Measurements from ENCODE around the gene P3H2.
A peak's percentile ranks its signal among the peaks of the same experiment; 100 is the strongest.

Gene P3H2

DNA sequence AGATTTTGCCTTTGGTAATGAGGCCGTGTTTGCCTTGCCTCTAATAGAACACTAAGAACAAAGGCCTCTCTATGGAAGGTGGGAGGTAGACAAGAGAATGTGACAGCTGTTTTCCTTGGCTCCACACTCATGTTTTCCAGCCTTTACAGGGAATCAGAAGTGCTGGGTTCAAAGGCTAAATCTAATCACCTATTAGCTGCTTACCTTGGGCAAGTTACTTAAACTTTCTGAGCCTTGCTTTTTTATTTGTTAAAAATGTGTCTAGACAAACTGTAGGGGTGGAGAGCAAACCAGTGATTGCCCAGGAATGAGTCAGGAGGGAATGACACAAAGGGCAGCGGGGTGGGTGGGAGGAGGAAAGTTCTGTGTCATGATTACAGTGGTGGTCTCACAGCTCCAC, 179.0 kb downstream of the P3H2 start:
- DNase-seq, result peak in 1 of 3 experiments; percentile 42

DNA sequence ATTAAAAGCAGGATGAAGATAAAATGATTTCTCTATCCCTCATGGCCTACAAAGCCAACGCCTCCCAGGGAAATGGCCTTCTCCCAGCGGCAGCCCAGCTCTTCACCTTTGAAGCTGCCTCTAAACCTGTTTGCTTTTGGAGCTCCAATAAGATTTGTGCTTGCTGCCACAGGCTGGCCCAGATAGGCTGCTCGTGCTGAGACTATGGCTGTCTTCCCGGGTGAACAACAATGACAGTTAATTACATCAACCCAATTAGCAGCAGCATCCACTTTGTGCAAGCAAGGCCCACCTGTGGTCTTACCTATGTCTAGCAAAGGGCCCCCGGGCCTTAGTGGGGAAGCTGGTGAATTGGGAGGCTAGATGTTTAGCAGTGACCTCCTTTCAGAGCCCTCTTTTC, 179.6 kb downstream of the P3H2 start:
- DNase-seq, result peak in 1 of 3 experiments; percentile 42

DNA sequence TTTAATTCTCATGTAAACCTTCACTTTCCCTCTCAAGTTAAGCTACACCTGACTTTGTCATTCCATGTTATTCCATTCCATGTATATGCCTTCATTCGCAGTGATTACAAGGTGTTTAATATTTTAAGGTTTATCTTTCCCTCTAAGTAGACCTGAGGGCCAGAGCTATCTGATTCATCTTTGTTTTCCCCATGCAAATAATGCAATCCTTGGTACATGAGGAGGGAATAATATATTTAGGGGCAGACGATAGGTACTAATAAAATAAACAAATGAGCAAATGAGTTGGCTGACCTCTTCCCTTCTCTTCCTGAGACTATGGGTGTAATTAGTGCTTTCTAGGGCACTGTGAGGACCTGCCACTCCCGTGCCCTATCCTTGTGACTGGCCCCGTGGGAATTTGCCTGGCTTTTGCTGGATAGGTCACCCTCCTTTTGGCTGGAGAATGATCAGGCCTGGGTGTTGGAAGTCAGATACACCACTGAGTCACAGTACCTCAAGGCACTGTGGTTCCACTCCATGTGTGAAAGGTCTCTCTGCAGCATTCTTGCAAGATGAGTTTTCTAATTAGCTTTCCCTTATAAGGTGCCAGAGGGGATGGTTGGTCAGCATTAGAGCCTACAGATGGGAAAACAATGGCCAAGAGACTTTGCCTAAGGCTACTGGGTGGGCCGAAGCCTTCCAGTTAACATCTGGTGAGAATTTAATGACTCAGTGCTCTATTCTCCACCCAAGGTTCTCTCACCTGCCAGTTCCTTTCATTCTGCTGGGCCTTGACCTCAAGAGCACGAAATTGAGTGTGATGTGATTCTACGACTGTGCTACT, 183.2 kb downstream of the P3H2 start:
- no peak for DNase-seq

DNA sequence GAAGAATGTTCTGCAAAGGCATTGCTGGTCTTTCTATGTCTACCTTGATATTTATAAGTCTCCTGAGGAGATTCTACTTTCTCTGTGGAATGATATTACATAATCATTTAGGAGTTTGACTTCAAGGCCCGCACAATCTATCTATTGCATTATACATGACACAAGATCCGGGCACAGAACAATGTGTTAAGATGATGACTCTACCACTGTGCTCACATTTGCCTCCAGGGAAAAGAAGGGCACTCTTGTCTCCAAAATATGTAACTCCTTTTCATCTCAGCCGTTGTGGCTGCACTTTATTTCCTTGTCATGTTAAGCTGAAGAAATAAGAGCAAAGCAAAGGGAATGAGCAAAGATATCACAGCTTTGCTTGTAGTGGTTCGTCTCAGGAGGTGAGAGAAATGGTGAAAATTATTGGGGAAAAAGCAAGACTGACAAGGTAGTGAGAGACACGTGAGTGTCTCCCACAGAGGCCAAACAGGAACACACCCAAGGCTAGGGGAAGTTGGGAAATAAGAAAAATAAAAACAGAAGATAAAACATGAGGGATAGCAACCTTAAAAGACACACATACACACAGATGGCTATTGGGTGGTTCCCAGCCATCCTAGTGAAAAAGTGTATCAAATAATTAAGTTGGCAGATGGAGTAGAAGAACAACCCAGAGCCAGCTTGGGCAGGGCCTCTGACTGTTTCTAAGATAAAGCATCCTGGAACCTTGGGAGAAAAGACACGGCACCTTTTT, 184.3 kb downstream of the P3H2 start:
- no peak for DNase-seq

DNA sequence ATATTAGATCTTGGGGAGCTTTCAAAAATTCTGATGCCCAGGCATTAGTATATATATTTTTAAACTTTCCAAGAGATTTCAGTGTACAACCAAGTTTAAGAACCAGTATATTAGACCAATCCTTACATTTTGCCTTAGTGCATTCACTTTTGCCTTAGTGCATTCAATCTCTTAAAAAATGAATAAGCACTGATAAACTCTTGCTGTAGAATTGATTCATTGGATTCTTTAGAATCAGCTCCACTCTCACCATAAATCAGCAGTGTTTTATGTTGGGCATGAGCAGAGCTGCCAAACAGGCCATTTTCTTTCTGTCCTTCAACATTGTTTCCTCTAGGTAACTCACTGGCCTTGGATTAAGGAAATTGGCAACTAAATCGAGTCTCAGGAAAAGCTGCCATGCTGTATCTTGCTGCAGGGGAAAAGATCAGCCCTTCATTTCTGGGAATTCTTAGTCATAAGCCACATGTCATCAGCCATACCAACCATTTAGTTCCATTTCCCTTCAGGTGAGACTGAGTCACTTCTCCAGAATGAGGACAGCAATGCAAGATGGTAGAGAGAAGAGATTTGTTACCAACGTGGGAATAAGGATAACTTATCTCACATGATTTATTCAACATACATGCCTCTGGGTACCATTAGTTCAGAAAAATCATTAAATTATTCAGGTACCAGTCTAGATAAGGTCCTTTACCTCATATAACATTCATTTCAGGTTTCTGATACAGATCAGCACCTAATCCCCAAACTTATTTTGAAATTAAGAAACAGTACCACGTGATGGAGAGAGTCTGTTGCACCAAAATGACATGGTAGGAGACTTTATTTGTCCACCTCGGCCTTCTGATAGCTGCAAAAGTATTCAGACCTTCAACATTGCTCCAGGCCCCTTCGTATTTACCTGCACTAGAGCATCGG, 192.5 kb downstream of the P3H2 start:
- no peak for DNase-seq

DNA sequence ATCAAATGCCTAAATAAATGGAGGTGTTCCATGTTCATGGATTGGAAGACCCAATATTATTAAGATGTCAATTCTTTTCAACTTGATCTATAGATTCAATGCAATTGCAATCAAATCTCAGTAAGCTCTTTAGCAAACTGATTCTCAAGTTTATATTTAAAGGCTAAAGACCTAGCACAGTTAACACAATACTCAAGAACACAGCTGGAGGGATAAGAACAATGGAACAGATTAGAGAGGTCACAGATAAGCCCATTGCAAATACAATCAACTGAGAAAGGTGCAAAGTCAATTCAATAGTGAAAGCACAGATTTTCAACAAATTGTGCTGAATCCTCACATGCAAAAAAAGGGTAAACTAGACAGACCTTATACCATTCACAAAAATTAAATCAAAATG, 198.9 kb downstream of the P3H2 start:
- DNase-seq, result no peak

DNA sequence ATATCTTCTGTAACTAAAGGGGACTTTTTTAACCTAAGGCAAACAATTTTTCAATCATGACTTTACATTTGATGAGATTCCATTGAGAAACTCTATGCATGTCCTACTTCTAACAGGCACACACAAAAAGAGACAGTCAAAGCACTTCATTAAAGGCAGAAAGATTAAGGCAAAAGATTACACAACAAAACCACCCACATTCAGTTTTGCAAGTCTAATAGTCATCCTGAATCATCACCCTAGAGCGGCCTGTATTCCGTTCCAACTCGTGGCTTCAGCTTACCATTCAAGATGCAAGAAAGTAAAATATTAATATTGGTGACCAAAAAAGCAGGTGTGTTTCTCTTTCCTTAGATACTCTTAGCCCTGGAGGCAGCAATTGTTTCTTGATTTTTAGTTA, 205.9 kb downstream of the P3H2 start:
- DNase-seq, result no peak

DNA sequence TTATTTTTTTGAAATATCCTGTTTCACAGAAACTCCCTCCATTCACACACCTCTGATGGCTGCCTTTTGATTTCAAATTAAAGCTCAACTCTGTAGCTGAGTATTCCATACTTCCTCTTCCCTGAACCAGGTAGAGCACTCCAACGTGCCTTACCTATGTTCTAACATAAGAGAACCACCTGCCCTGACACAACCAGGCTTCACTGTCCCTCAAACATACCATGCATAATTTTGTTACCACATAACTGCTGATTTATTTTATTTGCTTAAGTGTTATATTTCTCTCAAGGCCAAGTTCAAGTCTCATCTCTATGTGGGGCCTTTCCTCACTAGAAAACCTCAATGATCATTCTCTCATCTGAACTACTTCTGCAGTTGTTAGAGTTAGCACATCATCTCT, 209.7 kb downstream of the P3H2 start:
- peak in 1 of 3 experiments; percentile 43 for DNase-seq

DNA sequence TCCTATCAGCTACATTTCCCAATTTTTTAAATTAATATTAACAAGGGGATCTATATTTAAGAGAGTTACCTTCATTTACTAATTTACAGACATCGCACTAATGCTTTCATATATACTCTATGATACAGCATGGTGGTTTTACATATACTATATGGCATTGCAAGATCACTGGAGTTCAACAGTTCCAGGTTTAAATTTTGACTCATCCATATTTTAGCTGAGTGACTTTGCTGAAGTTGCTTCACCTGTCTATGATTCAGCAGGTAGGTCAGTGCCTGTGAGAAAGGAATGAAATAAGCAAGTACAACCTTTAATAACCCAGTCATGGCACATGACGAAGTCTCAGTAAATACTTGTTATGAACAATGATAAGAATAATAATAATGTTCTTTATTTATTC, 211.1 kb downstream of the P3H2 start:
- DNase-seq, result no peak

DNA sequence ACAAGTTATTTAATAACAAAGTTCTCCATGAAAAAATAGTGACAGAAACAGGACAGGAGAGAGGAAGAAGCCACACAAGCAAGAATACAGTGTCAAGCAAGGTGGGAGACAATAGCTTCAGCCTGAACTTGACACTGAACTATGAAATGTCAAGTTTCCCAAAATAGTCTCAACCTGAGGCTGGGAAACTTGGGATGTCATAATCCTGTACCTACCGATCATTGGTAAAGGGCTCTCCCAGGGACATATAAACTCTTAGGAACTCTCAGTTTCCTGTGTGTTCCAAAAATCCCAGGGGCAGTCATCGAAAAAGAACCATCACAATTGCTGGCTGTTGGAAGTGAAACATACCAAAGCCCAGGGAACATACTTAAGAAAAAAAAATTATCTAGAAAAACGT, 211.6 kb downstream of the P3H2 start:
- DNase-seq, result no peak

DNA sequence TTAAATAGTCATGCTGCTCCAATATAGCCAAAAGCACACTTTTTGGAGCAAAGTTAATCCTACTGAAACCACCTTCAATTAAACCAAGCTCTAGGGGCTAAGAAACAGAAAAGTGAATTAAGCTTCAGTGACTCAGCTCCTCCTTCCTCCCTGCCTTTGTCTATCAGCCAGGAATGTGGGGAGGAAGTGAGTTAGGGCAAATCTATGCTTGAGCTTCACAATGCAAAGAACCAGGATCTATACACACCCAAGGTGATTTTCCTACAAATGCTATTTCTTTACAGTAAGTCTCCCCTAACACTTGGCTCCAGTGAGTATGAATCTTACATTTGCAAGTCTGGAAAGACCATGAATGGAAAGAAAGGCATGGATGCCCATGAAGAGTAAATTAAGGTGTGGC, 212.1 kb downstream of the P3H2 start:
- no peak for DNase-seq

DNA sequence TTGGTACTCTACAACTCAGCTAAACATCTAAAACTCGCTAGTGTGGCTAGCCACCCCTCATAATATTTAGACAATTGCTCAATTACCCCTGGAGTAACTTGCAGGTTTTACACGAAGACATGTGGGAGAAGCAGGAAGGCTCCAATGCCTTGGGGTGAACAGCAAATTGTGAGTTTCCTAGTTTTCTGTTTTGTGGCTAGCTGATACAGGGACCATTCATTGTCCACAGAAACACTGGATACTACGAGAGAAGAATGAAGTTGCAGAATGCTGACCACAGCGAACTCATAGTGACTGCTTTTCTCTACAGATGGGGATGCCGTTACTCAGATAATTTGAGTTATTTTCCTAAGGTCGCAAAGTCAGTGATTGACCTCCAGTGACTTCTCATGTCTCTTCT, 212.9 kb downstream of the P3H2 start:
- DNase-seq, result no peak
